ENCODE results near the gene SLC9A3. TPM values are rescaled to one million over a fixed set of nuclear protein-coding genes. Genes with fewer than 3 reads are reported as not detected.
"Not testable (repeated sequence)": the region's sequence is repeated elsewhere in the genome, so short reads cannot be mapped to it uniquely, and the experiment has no call there.

SLC9A3 gene
- total and polyA plus RNA-seq, 4 donors, result 0.94 to 3.8 (median 1.5) TPM

- H3K9ac ChIP-seq (ENCODE audit: insufficient read depth in 1 of 2, low read length in 2 of 2), result no peak overlapping the region
- no peak overlapping the region for H3K27ac ChIP-seq (ENCODE audit: low read depth in 1 of 2, low read length in 1 of 2)
- DNase-seq (peak in 1 of 3 donors; percentile 10), ATAC-seq (ENCODE audit: insufficient read depth, low FRiP score) (no peak)
- no peak overlapping the region for H3K4me3 ChIP-seq
- no peaks in the 10 kb centered on the region for H3K36me3 ChIP-seq (ENCODE audit: control insufficient read depth in 4 of 4, insufficient read depth in 4 of 4, low read length in 4 of 4)
- peaks cover 0 to 5% (median 0%) of the 10 kb centered on the region in 5 donors for H3K4me1 ChIP-seq (ENCODE audit: control insufficient read depth in 5 of 5, insufficient read depth in 5 of 5, low read length in 5 of 5)
- peaks cover 7 to 18% (median 8%) of the 10 kb centered on the region in 3 donors for H3K27me3 ChIP-seq (ENCODE audit: control insufficient read depth in 3 of 3, insufficient read depth in 3 of 3, low read length in 2 of 3)
- H3K9me3 ChIP-seq (ENCODE audit: control insufficient read depth in 4 of 4, insufficient read depth in 3 of 4, low read length in 3 of 4), result peaks cover 0 to 2% (median 0%) of the 10 kb centered on the region in 4 donors
- WGBS, 2 donors, result 64 to 77% methylated on average over 12 of the region's 12 CpGs
- no peak for TF ChIP-seq CTCF (IDR thresholded peaks at IDR 0.05; ENCODE audit: control extremely low read depth, extremely low read depth)
Observed at GRCh38 chr5:560792-561166, 36.5 kb upstream of the SLC9A3 start.

GRCh38 chr5:558871-559503 lies 34.7 kb upstream of the SLC9A3 start:
- H3K4me3 ChIP-seq, result no peak overlapping the region
- 81 to 86% methylated on average over 32 of the region's 32 CpGs for WGBS, 2 donors
- H3K9me3 ChIP-seq (ENCODE audit: control insufficient read depth in 4 of 4, insufficient read depth in 3 of 4, low read length in 3 of 4), result peaks cover 0 to 2% (median 0%) of the 10 kb centered on the region in 4 donors
- H3K27me3 ChIP-seq (ENCODE audit: control insufficient read depth in 3 of 3, insufficient read depth in 3 of 3, low read length in 2 of 3), result peaks cover 6 to 17% (median 8%) of the 10 kb centered on the region in 3 donors
- ATAC-seq (ENCODE audit: insufficient read depth, low FRiP score) (no peak), DNase-seq (peak in 1 of 3 donors; percentile 6)
- no peaks in the 10 kb centered on the region for H3K36me3 ChIP-seq (ENCODE audit: control insufficient read depth in 4 of 4, insufficient read depth in 4 of 4, low read length in 4 of 4)
- peaks cover 0 to 5% (median 0%) of the 10 kb centered on the region in 5 donors for H3K4me1 ChIP-seq (ENCODE audit: control insufficient read depth in 5 of 5, insufficient read depth in 5 of 5, low read length in 5 of 5)
- H3K27ac ChIP-seq (ENCODE audit: low read depth in 1 of 2, low read length in 1 of 2), result no peak overlapping the region
- H3K9ac ChIP-seq (ENCODE audit: insufficient read depth in 1 of 2, low read length in 2 of 2), result no peak overlapping the region
- no peak for TF ChIP-seq CTCF (IDR thresholded peaks at IDR 0.05; ENCODE audit: control extremely low read depth, extremely low read depth)

- no peak overlapping the region for H3K4me3 ChIP-seq
- no peak overlapping the region for H3K9ac ChIP-seq (ENCODE audit: insufficient read depth in 1 of 2, low read length in 2 of 2)
- H3K36me3 ChIP-seq (ENCODE audit: control insufficient read depth in 4 of 4, insufficient read depth in 4 of 4, low read length in 4 of 4), result no peaks in the 10 kb centered on the region
- H3K9me3 ChIP-seq (ENCODE audit: control insufficient read depth in 4 of 4, insufficient read depth in 3 of 4, low read length in 3 of 4), result peaks cover 0 to 2% (median 0%) of the 10 kb centered on the region in 4 donors
- peaks cover 0 to 5% (median 0%) of the 10 kb centered on the region in 5 donors for H3K4me1 ChIP-seq (ENCODE audit: control insufficient read depth in 5 of 5, insufficient read depth in 5 of 5, low read length in 5 of 5)
- no peak overlapping the region for H3K27ac ChIP-seq (ENCODE audit: low read depth in 1 of 2, low read length in 1 of 2)
- ATAC-seq (ENCODE audit: insufficient read depth, low FRiP score), result no peak
- 85 to 89% methylated on average over 10 of the region's 10 CpGs for WGBS, 2 donors
- TF ChIP-seq CTCF (IDR thresholded peaks at IDR 0.05; ENCODE audit: control extremely low read depth, extremely low read depth), result no peak
- H3K27me3 ChIP-seq (ENCODE audit: control insufficient read depth in 3 of 3, insufficient read depth in 3 of 3, low read length in 2 of 3), result peaks cover 6 to 17% (median 8%) of the 10 kb centered on the region in 3 donors
- DNase-seq, result peak in 1 of 3 donors; percentile 3
Observed at GRCh38 chr5:558326-558725, 34.1 kb upstream of the SLC9A3 start.

GRCh38 chr5:557917-558316 lies 33.7 kb upstream of the SLC9A3 start:
- not testable (repeated sequence) for H3K9ac ChIP-seq (ENCODE audit: insufficient read depth in 1 of 2, low read length in 2 of 2); DNase-seq; H3K9me3 ChIP-seq (ENCODE audit: control insufficient read depth in 4 of 4, insufficient read depth in 3 of 4, low read length in 3 of 4); H3K36me3 ChIP-seq (ENCODE audit: control insufficient read depth in 4 of 4, insufficient read depth in 4 of 4, low read length in 4 of 4); H3K4me1 ChIP-seq (ENCODE audit: control insufficient read depth in 5 of 5, insufficient read depth in 5 of 5, low read length in 5 of 5); H3K4me3 ChIP-seq; ATAC-seq (ENCODE audit: insufficient read depth, low FRiP score); H3K27ac ChIP-seq (ENCODE audit: low read depth in 1 of 2, low read length in 1 of 2)
- 91 to 97% methylated on average over 4 of the region's 4 CpGs for WGBS, 2 donors
- peaks cover 6 to 17% (median 8%) of the 10 kb centered on the region in 3 donors for H3K27me3 ChIP-seq (ENCODE audit: control insufficient read depth in 3 of 3, insufficient read depth in 3 of 3, low read length in 2 of 3)

Data from lung (tissue), 12 donors.